Hindlimb muscle (tissue), 1 donor: ENCODE data around the gene FMN1. TPM values are rescaled to one million over a fixed set of nuclear protein-coding genes. Genes with fewer than 3 reads are reported as not detected.

ENCODE experiments used
- DNase-seq: peaks from one replicate; pipeline ENCODE4 v3.0.0-alpha.2; 2013
- polyA plus RNA-seq: library from polyadenylated mRNA; unstranded; fragments of 120-200 nt; gene quantifications from one replicate; pipeline ENCODE4 v1.2.1, GENCODE V29; 2013; ENCODE audit not compliant: insufficient read length

The FMN1 gene
- 1.6 TPM for polyA plus RNA-seq

- peak; percentile 83 for DNase-seq
Observed at GRCh38 chr15:33194704-33195670, at the start of gene FMN1. Gene FMN1 (minus strand): TSS chr15:33194714. CDS start chr15:33154914, 39,800 bp downstream.

GRCh38 chr15:33243869-33244268 lies 49.4 kb upstream of the FMN1 start:
- no peak for DNase-seq

GRCh38 chr15:33243393-33243792 lies 48.9 kb upstream of the FMN1 start:
- DNase-seq, result no peak

- no peak for DNase-seq
Observed at GRCh38 chr15:33242669-33243191, 48.2 kb upstream of the FMN1 start.

- DNase-seq, result no peak
Observed at GRCh38 chr15:33242165-33242564, 47.7 kb upstream of the FMN1 start.

- DNase-seq, result no peak
Observed at GRCh38 chr15:33236841-33237509, 42.5 kb upstream of the FMN1 start.

GRCh38 chr15:33234020-33234461 lies 39.5 kb upstream of the FMN1 start:
- DNase-seq, result no peak

GRCh38 chr15:33226559-33227181 lies 32.2 kb upstream of the FMN1 start:
- DNase-seq, result peak; percentile 17

- DNase-seq, result no peak
Observed at GRCh38 chr15:33218071-33218491, 23.6 kb upstream of the FMN1 start.

- DNase-seq, result no peak
Observed at GRCh38 chr15:33215941-33216872, 21.7 kb upstream of the FMN1 start.

- DNase-seq, result no peak
Observed at GRCh38 chr15:33211176-33211808, 16.8 kb upstream of the FMN1 start.

GRCh38 chr15:33209575-33210481 lies 15.3 kb upstream of the FMN1 start:
- DNase-seq, result no peak

- DNase-seq, result no peak
Observed at GRCh38 chr15:33207646-33208045, 13.1 kb upstream of the FMN1 start.

- DNase-seq, result no peak
Observed at GRCh38 chr15:33206366-33206765, 11.9 kb upstream of the FMN1 start.

GRCh38 chr15:33204926-33205325 lies 10.4 kb upstream of the FMN1 start:
- DNase-seq, result no peak

GRCh38 chr15:33204087-33204486 lies 9.6 kb upstream of the FMN1 start:
- no peak for DNase-seq

GRCh38 chr15:33201491-33202231 lies 7.1 kb upstream of the FMN1 start:
- no peak for DNase-seq

- DNase-seq, result no peak
Observed at GRCh38 chr15:33200903-33201302, 6.4 kb upstream of the FMN1 start.

GRCh38 chr15:33200444-33200843 lies 5.9 kb upstream of the FMN1 start:
- DNase-seq, result no peak
